SH-SY5Y (cell line): ENCODE data around the gene OLFM4.

Experiments
- GATA2 ChIP-seq: IDR thresholded peaks from 2 replicates; pipeline ENCODE4 v1.6.1; 2011; ENCODE audit warnings: mild to moderate bottlenecking, low read depth, low read length
- GATA3 ChIP-seq: IDR thresholded peaks from 2 replicates; pipeline ENCODE4 v1.6.1; 2011; ENCODE audit warnings: low read depth, mild to moderate bottlenecking, low read length, moderate library complexity

- TF ChIP-seq GATA2: no peak
- TF ChIP-seq GATA3: no peak
Measured at GRCh38 chr13:53023246-53023645, 5.4 kb upstream of the OLFM4 start.
